ENCODE measurements around the gene SAMD4A. TPM values are rescaled to one million over a fixed set of nuclear protein-coding genes. Genes with fewer than 3 reads are reported as not detected.
A peak's percentile ranks its signal among the peaks of the same experiment; 100 is the strongest.

The SAMD4A gene
- total and polyA plus RNA-seq, 2 of the 4 experiments (the other 2 are of a cell fraction), result 22.9 to 38.2 TPM

- Histone ChIP-seq H2BK15ac (ENCODE audit: low read depth, low read length) (peak overlapping the region; percentile 37; the same call in 2 of the 3 replicates), H4K5ac (ENCODE audit: low read depth, low read length) (peak overlapping the region; percentile 77; the same call in 1 of the 2 replicates), H2AK5ac (ENCODE audit: low read depth, low read length) (peak overlapping the region; percentile 61), H3K36me3 (ENCODE audit: control insufficient read depth, insufficient read depth, low read length) (peaks cover 11% of the 10 kb centered on the region), H2BK120ac (ENCODE audit: low read depth, low read length) (peak overlapping the region; percentile 79), H3K4me1 (ENCODE audit: control insufficient read depth, insufficient read depth, low read length) (peaks cover 17% of the 10 kb centered on the region), H2AK9ac (replicated peaks; ENCODE audit: low read depth, low read length, poor library complexity) (no peak overlapping the region), H3K9me3 (ENCODE audit: control insufficient read depth, insufficient read depth, low read length) (peaks cover 2% of the 10 kb centered on the region; the same call in 1 of the 2 replicates), H3K18ac (ENCODE audit: low read depth, low read length) (peak overlapping the region; percentile 90), H3K27ac (ENCODE audit: insufficient read depth, low read length) (peak overlapping the region; percentile 94), H3K9ac (ENCODE audit: low read depth, low read length) (peak overlapping the region; percentile 58), H2BK5ac (ENCODE audit: low read depth, low read length, poor library complexity, severe bottlenecking) (peak overlapping the region; percentile 94), H3K9me1 (ENCODE audit: insufficient read depth, low read length) (peaks cover 5% of the 10 kb centered on the region), H2BK20ac (ENCODE audit: low read depth, low read length) (peak overlapping the region; percentile 81; the same call in 1 of the 2 replicates), H4K8ac (ENCODE audit: low read depth in 2 of 2, low read length in 2 of 2) (peak overlapping the region; percentile 21 to 89), H3K27me3 (ENCODE audit: control insufficient read depth, insufficient read depth, low read length) (no peaks in the 10 kb centered on the region), H2AFZ (replicated peaks; ENCODE audit: low read length, poor library complexity) (no peak overlapping the region), H3K56ac (ENCODE audit: extremely low read depth, insufficient read depth, low read length) (peak overlapping the region; percentile 73), H3K23ac (ENCODE audit: low read depth, low read length) (peak overlapping the region; percentile 19), H3K4me2 (ENCODE audit: low read depth, low read length) (peak overlapping the region; percentile 69), H3K4ac (ENCODE audit: low read depth, low read length) (peak overlapping the region; percentile 76), H3K79me1 (ENCODE audit: low read depth in 1 of 2, low read length in 2 of 2) (peaks cover 12 to 52% of the 10 kb centered on the region in 2 experiments), H4K91ac (ENCODE audit: insufficient read depth, low read depth, low read length) (peak overlapping the region; percentile 85), H3K4me3 (ENCODE audit: insufficient read depth, low read depth, low read length) (peak overlapping the region; percentile 31; the same call in 1 of the 2 replicates), H4K20me1 (ENCODE audit: insufficient read depth, low read length) (peaks cover 23% of the 10 kb centered on the region), H3K14ac (replicated peaks; ENCODE audit: low read depth, low read length) (peak overlapping the region; percentile 73)
- in situ Hi-C loops (cut with MboI; ENCODE audit: low sequenced_read_pairs) (no loop called here), dilution Hi-C loops (cut with HindIII; ENCODE audit: low sequenced_read_pairs, unreplicated experiment) (no loop called here), intact Hi-C loops (cut with micrococcal nuclease) (no loop called here)
- CTCF ChIA-PET, result interaction anchor here (0.6 kb wide), 1 partner anchor 152 kb away, joined by 3 read pairs; no protein-coding TSS in a partner anchor
- 73% methylated on average over 4 of the region's 5 CpGs; no CpG with 5 or more reads in 1 of the 2 experiments for WGBS, 2 experiments (ENCODE audit: extremely low coverage in 2 of 2, insufficient read length in 1 of 2)
- POLR2A ChIA-PET (ENCODE audit: unreplicated experiment), result no interaction called here
- TF ChIP-seq POLR2A (IDR thresholded peaks at IDR 0.05; ENCODE audit: low read depth, low read length) (no peak), MAZ (IDR thresholded peaks at IDR 0.05; ENCODE audit: borderline replicate concordance, low read depth, low read length) (no peak)
- TF ChIP-seq, protein P1, sequence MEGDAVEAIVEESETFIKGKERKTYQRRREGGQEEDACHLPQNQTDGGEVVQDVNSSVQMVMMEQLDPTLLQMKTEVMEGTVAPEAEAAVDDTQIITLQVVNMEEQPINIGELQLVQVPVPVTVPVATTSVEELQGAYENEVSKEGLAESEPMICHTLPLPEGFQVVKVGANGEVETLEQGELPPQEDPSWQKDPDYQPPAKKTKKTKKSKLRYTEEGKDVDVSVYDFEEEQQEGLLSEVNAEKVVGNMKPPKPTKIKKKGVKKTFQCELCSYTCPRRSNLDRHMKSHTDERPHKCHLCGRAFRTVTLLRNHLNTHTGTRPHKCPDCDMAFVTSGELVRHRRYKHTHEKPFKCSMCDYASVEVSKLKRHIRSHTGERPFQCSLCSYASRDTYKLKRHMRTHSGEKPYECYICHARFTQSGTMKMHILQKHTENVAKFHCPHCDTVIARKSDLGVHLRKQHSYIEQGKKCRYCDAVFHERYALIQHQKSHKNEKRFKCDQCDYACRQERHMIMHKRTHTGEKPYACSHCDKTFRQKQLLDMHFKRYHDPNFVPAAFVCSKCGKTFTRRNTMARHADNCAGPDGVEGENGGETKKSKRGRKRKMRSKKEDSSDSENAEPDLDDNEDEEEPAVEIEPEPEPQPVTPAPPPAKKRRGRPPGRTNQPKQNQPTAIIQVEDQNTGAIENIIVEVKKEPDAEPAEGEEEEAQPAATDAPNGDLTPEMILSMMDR (conservative IDR thresholded peaks at IDR 0.05; ENCODE audit: low read depth, low read length), result no peak
- TF ChIP-seq, protein P2, sequence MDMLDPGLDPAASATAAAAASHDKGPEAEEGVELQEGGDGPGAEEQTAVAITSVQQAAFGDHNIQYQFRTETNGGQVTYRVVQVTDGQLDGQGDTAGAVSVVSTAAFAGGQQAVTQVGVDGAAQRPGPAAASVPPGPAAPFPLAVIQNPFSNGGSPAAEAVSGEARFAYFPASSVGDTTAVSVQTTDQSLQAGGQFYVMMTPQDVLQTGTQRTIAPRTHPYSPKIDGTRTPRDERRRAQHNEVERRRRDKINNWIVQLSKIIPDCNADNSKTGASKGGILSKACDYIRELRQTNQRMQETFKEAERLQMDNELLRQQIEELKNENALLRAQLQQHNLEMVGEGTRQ (IDR thresholded peaks at IDR 0.05; ENCODE audit: low read depth, low read length), result peak; percentile 14; the same call in 1 of the 2 replicates
- ATAC-seq (ENCODE audit: low read depth) (no peak), DNase-seq (no peak)
- BruUV-seq (replicated peaks), result no TSS peak
Observed at GRCh38 chr14:54570047-54570446, 3.1 kb downstream of the SAMD4A start.
